OCI-LY1 (cell line): ENCODE measurements around the gene PHLDB2.

Experiments
- H2AFZ ChIP-seq: fragments of 200-600 bp; sonication (generic), shearing (Covaris generic); 2 replicates; pipeline ENCODE4 v1.6.0; 2014; ENCODE audit warnings: antibody characterized with exemption, mild to moderate bottlenecking, low read length
- H3F3A ChIP-seq: fragments of 200-600 bp; sonication (generic), shearing (Covaris generic); 2 replicates; pipeline ENCODE4 v1.6.0; 2014; ENCODE audit warnings: mild to moderate bottlenecking, antibody characterized with exemption, low read length, moderate library complexity; ENCODE audit not compliant: insufficient read depth
- H3K27ac ChIP-seq: fragments of 200-600 bp; sonication (generic); 2 replicates; pipeline ENCODE4 v1.5.1; 2014; ENCODE audit warnings: low read length, mixed run types, mild to moderate bottlenecking, low read depth; ENCODE audit not compliant: poor library complexity, severe bottlenecking
- H3K27me3 ChIP-seq: fragments of 200-600 bp; sonication (generic); 2 replicates; pipeline ENCODE4 v1.6.0; 2014; ENCODE audit warnings: antibody characterized with exemption, mild to moderate bottlenecking, low read length, moderate library complexity; ENCODE audit not compliant: insufficient read depth
- H3K36me3 ChIP-seq: fragments of 200-600 bp; sonication (generic); 2 replicates; pipeline ENCODE4 v1.6.1; 2014; ENCODE audit warnings: mild to moderate bottlenecking, antibody characterized with exemption, low read length, moderate library complexity, mixed read lengths; ENCODE audit not compliant: insufficient read depth
- H3K4me1 ChIP-seq: fragments of 200-600 bp; sonication (generic); 2 replicates; pipeline ENCODE4 v1.5.1; 2014; ENCODE audit warnings: mild to moderate bottlenecking, low read length, moderate library complexity; ENCODE audit not compliant: insufficient read depth, severe bottlenecking
- H3K4me2 ChIP-seq: fragments of 200-600 bp; sonication (generic), shearing (Covaris generic); 2 replicates; pipeline ENCODE4 v1.6.1; 2014; ENCODE audit warnings: low read length
- H3K4me3 ChIP-seq: fragments of 200-600 bp; sonication (generic); 2 replicates; pipeline ENCODE4 v1.5.1; 2014; ENCODE audit warnings: low read length, low read depth, mild to moderate bottlenecking, mixed read lengths; ENCODE audit not compliant: poor library complexity, severe bottlenecking
- H3K79me2 ChIP-seq: fragments of 200-600 bp; shearing (Covaris generic); 2 replicates; pipeline ENCODE4 v1.6.1; 2016; ENCODE audit warnings: mixed run types, low read length, mixed read lengths; ENCODE audit not compliant: insufficient read depth
- H3K9ac ChIP-seq: fragments of 200-600 bp; sonication (generic), shearing (Covaris generic); 2 replicates; pipeline ENCODE4 v1.6.1; 2014; ENCODE audit warnings: mild to moderate bottlenecking, low read length, mixed read lengths
- H3K9me2 ChIP-seq: fragments of 200-600 bp; sonication (generic), shearing (Covaris generic); 2 replicates; pipeline ENCODE4 v1.6.1; 2014; ENCODE audit warnings: low read depth, mild to moderate bottlenecking, low read length, mixed read lengths
- H3K9me3 ChIP-seq: fragments of 200-600 bp; shearing (Covaris generic); 2 replicates; pipeline ENCODE4 v1.6.1; 2014; ENCODE audit warnings: low read length, mixed read lengths
- H4K20me1 ChIP-seq: fragments of 200-600 bp; sonication (generic), shearing (Covaris generic); 2 replicates; pipeline ENCODE4 v1.6.0; 2016; ENCODE audit warnings: mild to moderate bottlenecking, low read length; ENCODE audit not compliant: insufficient read depth
- CTCF ChIP-seq: fragments of 200-600 bp; sonication (generic), shearing (Covaris generic); IDR thresholded peaks from 2 replicates; pipeline ENCODE4 v1.5.1; 2017; ENCODE audit warnings: mild to moderate bottlenecking, antibody characterized with exemption, low read length, moderate library complexity, mixed read lengths
- EZH2 ChIP-seq: fragments of 200-600 bp; sonication (generic), shearing (Covaris generic); IDR thresholded peaks from 2 replicates; pipeline ENCODE4 v1.8.0; 2017; ENCODE audit warnings: borderline replicate concordance, mixed run types, mild to moderate bottlenecking, antibody characterized with exemption, low read length, moderate library complexity, mixed read lengths

The PHLDB2 gene

GRCh38 chr3:111827871-111828270, 31.2 kb upstream of the PHLDB2 start:
- H3K9me2 ChIP-seq, result no peaks in the 10 kb centered on the region
- no peak overlapping the region for H2AFZ ChIP-seq
- no peak overlapping the region for H3K27ac ChIP-seq
- no peak overlapping the region for H3K4me3 ChIP-seq
- H3K79me2 ChIP-seq, result no peaks in the 10 kb centered on the region
- no peaks in the 10 kb centered on the region for H3K36me3 ChIP-seq
- H3K27me3 ChIP-seq, result no peaks in the 10 kb centered on the region
- no peaks in the 10 kb centered on the region for H3K9me3 ChIP-seq
- TF ChIP-seq CTCF, result no peak
- TF ChIP-seq EZH2, result no peak
- no peak overlapping the region for H3K9ac ChIP-seq
- no peaks in the 10 kb centered on the region for H3F3A ChIP-seq
- no peaks in the 10 kb centered on the region for H3K4me1 ChIP-seq
- no peaks in the 10 kb centered on the region for H4K20me1 ChIP-seq
- H3K4me2 ChIP-seq, result no peak overlapping the region

GRCh38 chr3:111828530-111828929, 30.5 kb upstream of the PHLDB2 start:
- H3K27me3 ChIP-seq, result no peaks in the 10 kb centered on the region
- H3K4me1 ChIP-seq, result no peaks in the 10 kb centered on the region
- no peak overlapping the region for H3K4me2 ChIP-seq
- no peaks in the 10 kb centered on the region for H3F3A ChIP-seq
- no peaks in the 10 kb centered on the region for H4K20me1 ChIP-seq
- H3K36me3 ChIP-seq, result no peaks in the 10 kb centered on the region
- no peak overlapping the region for H3K4me3 ChIP-seq
- TF ChIP-seq EZH2 (no peak), CTCF (no peak)
- H3K9me2 ChIP-seq, result no peaks in the 10 kb centered on the region
- no peaks in the 10 kb centered on the region for H3K9me3 ChIP-seq
- H3K9ac ChIP-seq, result no peak overlapping the region
- H2AFZ ChIP-seq, result no peak overlapping the region
- no peaks in the 10 kb centered on the region for H3K79me2 ChIP-seq
- H3K27ac ChIP-seq, result no peak overlapping the region

GRCh38 chr3:111829023-111829422, 30.0 kb upstream of the PHLDB2 start:
- Histone ChIP-seq H3K9me2 (no peaks in the 10 kb centered on the region), H3F3A (no peaks in the 10 kb centered on the region), H3K4me1 (no peaks in the 10 kb centered on the region), H3K4me3 (no peak overlapping the region), H2AFZ (no peak overlapping the region), H4K20me1 (no peaks in the 10 kb centered on the region), H3K36me3 (no peaks in the 10 kb centered on the region), H3K27ac (no peak overlapping the region), H3K9me3 (no peaks in the 10 kb centered on the region), H3K79me2 (no peaks in the 10 kb centered on the region), H3K4me2 (no peak overlapping the region), H3K9ac (no peak overlapping the region), H3K27me3 (no peaks in the 10 kb centered on the region)
- TF ChIP-seq EZH2 (no peak), CTCF (no peak)
